ENCODE results near the gene RASA3.

Gene RASA3

DNA sequence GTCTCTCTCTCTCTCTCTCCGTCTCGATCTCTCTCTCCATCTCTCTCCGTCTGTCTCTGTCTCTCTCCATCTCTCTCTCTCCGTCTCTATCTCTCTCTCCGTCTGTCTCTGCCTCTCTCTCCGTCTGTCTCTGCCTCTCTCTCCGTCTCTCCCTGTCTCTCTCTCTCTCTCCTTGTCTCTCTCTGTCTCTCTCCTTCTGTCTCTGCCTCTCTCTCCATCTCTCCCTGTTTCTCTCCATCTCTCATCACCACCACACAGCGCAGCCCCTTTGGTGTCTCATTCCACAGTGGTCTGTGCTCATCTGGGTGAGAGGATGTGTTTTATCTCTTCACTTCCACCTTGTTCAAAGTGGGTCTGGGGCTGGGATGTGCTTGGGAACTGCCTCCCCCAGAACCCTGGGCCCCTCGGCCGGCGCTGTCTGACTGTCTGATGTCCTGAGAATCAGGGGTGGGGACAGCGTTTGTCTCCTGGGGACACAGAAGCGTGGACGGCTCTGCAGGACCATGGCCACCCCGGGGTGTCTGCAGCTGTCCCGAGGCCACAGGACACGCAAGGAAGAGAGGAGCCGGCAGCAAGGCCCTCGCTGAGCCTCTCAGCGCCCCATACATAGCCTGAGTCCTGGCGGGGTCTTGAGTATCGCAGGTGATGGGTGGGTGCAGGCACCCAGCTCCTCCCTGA lies 118.3 kb downstream of the RASA3 start:
- no peak for DNase-seq

- no peak for DNase-seq
Measured at GRCh38 chr13:114013336-114013735, 119.1 kb downstream of the RASA3 start.

- no peak for DNase-seq
Measured at GRCh38 chr13:114012921-114013320, 119.5 kb downstream of the RASA3 start.

GRCh38 chr13:114012141-114012540 lies 120.3 kb downstream of the RASA3 start:
- DNase-seq = no peak

DNA sequence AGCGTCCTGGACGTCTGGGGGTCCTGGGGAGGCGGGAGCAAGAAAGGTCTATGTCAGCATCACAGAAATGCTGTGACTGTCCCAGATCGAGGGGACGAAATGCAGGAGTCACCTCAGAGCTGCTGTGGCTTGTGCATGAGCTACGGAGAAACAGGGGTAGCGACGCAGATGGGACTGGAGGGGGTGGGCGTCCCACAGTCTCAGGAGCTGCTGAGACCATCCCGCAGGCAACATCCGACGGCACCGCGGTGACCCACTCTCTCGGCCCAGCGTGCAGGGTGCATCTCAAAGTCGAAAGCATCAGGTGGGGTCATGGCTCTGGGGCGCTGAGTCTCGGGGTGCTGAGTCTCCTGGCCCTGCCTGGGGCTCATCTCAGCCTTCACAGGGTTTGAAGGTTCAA lies 121.2 kb downstream of the RASA3 start:
- no peak for DNase-seq

- no peak for DNase-seq
Measured at GRCh38 chr13:114010401-114011101, 121.9 kb downstream of the RASA3 start.

DNA sequence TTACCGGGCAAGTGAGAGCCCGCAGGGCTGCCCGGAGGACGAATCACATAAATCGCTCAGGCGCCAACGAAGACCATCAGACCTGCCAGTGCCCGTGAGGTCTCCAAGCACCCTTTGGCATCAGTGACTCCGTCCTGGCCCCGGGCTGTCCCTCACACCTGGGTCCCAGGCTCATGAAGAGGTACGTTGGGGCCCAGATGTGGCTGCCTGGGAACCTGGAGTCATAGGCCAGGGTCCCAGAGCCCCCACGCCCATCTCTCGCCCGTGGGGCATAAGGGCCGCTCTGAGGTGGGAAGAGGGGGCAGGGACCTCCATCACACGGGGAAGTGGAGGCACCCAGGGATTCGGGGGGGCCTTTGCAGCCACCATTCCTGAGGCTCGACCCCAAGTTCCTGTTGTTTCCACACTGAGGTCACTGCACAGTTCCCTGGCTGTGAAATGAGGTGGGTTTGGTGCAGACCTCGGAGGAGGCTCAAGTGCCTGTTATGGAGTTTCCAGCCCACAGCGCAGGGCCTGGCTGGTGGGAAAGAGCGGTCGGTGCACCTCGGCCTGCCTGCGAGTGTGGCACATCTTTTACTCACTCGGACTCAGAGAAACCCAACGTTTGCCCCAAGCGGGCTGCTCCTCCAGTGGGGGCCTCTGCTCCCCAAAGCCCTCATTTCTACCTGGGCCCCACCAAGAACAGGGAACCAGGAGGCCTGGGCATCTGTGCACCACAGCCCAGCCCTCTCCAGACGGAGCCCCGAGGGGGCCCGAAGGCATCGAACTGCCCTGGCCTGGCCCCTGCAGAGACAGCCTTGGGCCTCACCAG lies 122.6 kb downstream of the RASA3 start:
- DNase-seq = no peak

DNA sequence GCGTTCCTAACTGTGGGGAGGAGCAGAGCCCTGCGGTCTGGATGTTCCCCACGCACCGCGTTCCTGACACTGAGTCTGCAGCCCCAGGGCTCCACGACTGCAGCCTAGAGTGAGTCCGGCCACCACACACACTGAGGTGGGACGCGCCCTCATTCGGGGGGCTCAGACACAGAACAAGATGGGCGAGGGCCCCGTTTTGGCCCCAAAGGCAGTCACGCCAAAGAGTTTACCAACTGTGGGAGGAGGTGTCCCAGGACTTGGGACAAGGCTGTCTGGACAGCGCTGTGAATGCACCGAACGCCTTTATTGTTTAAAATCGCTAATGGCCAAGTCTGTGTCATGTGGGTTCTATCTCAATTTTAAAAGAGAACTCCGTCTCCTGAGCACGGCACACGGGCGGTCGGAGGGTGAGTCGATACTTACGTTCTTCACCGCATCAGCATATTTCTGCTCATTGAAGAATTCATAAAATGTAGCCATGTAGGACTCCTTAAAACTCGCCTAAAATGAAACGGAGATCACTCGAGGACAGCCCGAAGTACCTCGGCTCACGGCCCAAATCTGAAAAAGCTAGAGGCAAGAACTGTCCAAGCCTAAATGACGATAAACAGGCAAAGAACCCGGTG lies 123.3 kb downstream of the RASA3 start:
- DNase-seq = no peak

DNA sequence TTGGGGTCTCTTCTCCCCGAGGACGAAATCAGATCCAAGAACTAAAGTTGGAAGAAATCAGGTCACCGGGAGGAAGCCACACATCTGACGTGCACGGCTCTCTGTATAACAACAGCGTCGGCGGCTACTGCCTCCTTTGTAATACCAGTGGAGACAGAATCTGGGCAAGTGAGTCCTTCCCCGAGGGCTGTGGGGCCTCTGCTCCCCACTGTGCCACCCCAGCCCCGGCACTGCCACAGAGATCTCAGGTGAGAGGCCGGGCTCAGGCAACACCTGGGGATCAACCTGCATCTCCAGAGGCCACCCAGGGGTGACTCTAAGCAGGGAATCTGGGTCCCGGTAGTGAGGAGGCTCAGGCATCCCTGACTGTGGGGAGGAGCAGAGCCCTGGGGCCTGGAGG lies 124.9 kb downstream of the RASA3 start:
- no peak for DNase-seq

GRCh38 chr13:114005206-114005724 lies 127.2 kb downstream of the RASA3 start:
- DNase-seq = no peak

GRCh38 chr13:114004420-114005205 lies 127.8 kb downstream of the RASA3 start:
- no peak for DNase-seq

- no peak for DNase-seq
Measured at GRCh38 chr13:114002771-114003321, 129.6 kb downstream of the RASA3 start.

DNA sequence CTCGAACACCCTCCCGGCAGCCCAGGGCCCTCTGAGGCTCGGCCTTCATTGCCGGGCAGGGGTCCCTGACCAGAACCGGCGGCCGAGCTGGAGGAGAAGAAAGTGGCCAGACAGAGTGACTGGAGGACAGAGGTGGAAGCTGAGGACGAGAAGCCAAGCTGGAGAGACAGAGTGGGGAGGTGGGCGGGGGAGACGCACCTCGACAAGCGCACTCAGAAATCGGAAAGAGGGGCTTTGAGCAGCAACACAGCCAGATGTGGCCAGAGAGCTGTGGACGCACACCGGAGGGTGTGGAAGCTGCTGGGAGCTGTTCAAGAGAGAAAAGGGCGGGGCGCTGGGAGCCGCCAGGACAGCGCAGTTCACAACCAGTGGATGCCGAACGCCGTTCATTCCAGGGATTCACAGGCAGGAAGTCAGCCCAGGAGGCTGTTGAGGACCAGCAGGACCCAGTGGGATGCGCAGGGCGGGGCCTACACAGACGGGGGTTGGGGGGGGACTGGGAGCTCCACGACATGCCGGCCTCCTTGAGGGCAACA lies 130.3 kb downstream of the RASA3 start:
- no peak for DNase-seq

- DNase-seq = no peak
Measured at GRCh38 chr13:114001331-114002008, 131.0 kb downstream of the RASA3 start.

DNA sequence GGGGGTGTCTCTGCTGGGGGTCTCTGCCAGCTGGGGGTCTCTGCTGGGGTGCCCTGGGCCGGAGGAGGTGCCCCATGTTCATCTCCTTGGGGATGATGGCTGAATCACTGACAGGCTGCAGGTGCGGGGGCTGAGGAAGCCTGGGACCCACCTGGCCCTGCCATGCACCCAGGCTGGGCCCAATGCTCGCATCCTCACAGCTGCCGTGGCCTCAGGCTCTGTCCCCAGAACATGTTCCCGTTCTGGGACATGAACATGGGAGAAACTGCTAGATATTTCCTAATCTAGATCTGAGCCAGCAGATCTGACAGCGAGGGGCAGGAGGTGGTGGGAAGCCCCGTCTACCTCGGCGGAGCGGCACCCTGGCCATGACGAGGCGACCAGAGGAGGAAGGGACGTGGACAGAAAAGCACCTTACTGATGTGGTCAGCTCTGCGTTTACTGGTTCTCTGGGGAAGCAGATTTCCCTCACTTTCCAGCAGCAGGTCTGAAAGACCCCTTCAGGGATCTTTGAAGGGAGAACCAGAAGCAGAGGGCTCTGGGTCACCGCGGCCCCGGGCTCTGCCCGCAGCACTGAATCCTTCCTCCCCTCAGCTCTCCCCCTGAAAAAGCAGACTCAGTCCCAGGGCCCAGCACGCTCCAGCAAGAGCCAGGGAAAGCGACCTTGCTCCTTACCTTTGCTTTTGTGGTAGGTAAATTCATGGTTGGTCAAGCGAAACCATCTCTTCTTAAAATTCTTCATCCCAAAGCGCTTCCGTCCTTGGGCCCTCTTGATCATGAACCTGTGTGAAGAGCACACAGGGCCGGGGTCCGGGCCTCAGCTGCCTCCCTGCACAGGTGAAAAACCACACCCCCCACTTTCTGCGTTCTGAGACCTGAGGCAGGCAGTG lies 132.0 kb downstream of the RASA3 start:
- no peak for DNase-seq

DNA sequence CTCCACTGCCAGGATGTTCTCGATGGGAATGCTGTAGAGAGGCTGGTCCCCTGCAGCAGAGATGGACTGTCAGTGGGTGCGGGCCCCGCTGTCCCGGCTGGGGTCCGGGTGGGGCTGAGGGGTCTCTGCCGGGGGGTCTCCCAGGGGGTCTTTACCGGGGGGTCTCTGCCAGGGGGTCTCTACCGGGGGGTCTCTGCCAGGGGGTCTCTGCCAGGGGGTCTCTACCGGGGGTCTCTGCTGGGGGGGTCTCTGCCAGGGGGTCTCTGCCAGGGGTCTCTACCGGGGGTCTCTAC lies 132.9 kb downstream of the RASA3 start:
- no peak for DNase-seq

DNA sequence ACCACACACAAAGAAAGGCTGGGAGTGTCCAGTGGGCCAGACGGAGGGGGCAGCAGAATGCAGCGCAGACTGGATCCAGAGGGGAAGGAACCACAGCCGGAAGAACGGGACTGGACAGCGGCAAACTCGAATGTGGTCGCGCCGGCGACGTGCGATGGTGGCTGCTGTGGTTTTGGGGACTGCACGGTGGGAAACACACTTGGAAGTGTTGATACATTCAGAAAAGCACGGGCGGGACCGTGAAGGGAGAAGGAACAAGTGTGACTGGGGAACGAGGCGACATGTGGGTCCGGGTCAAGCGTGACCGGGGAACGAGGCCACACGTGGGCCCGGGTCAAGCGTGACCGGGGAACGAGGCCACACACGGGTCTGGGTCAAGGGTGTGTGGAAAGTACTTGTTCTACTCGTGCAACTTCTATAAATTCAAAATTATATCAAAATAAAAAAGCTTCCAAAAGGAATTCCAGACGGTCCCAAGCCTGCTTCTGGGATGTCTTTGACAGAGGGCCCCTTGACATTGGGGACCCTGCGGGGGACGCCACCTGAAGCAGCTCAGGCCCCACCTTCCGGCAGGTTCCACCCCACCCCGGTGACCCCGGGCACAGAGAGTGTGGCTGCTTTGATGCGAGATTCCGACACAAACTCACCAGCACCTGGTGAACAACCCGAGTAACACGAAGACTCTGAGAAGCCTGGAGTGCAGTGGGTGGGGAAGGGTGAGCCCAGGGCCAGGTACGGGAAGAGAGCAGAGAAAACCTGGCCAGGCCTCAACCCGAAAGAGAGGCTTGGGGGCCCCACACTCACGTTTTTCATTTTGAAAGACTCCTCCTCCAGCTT lies 133.4 kb downstream of the RASA3 start:
- no peak for DNase-seq

GRCh38 chr13:113997845-113998751 lies 134.3 kb downstream of the RASA3 start:
- DNase-seq = no peak

All from NCI-H524 treated with DMSO at 0.1 percent for 48 hours (cell line).